ENCODE results near the gene MRAP.
"Not testable (repeated sequence)": the region's sequence is repeated elsewhere in the genome, so short reads cannot be mapped to it uniquely, and the experiment has no call there.

MRAP gene
- total RNA-seq, result 0 reads per million in 2 experiments

DNA sequence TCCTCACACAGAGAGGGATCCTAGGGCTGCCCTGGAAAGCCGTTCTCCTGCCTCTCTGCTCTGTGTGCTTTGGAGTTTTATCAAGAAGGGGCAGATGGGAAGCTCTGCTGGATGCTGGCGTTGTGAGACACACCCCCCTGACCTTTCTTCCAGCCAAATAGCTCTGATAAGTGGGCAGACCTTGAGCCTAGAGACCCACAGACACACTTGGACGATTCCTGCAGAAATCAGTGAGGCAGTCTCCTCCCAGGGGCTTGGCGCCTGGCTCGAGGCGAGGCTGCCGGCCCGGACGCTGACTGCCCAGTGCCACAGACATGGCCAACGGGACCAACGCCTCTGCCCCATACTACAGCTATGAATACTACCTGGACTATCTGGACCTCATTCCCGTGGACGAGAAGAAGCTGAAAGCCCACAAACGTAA is at the start of gene MRAP:
Gene MRAP (plus strand): TSS at position 198 of the 424 bp plus-strand sequence. CDS start 117 bp downstream, at position 315.
- no peak for DNase-seq (ENCODE audit: low read depth)

DNA sequence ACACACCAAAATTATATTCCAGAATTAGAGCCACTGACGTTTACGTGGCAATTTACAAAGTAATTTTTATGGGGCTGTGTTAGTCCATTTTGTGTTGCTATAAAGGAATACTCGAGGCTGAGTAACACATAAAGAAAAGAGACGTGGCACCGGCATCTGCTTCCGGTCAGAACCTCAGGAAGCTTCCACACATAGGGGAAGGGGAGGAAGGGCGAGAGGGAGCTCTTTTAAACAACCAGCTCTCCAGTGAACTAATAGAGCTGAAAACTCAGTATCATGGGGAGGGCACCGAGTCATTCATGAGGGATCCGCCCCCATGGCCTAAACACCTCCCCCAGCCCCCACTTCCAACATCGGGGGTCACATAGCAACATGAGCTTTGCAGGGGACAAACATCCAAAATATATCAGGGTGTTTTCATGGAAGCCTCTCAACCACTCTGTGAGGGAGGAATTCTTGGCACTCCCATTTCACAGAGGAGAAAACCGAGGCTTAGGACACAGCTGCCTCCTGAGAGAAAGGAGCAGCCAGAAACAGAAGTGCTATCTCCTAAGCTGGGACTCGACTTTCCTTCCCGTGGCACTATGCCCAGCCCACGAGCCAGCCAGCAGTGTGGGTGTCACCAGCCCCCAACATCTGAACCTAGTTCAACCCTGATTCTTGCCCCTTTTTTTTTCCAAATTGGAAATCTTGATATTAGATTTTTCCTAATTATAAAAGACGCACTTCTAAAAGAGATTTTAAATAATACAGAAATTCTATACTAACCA is 49.0 kb upstream of the MRAP start:
- no peak for DNase-seq (ENCODE audit: low read depth)

DNA sequence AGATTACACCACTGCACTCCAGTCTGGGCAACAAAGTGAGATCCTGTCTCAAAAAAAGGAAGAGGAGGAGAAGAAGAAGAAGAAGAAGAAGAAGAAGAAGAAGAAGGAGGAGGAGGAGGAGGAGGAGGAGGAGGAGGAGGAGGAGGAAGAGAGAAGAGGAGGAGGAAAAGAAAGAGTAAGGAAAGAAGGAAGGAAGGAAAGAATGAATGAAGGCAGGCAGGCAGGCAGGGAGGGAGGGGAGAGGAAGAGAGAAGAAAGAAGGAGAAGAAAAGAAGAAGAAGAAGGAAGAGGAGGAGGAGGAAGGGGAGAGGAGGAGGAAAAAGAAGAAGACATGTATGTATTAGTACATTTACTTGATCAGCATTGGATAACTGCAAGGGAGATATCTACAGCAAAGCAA is 46.5 kb upstream of the MRAP start:
- DNase-seq (ENCODE audit: low read depth), result no peak

DNA sequence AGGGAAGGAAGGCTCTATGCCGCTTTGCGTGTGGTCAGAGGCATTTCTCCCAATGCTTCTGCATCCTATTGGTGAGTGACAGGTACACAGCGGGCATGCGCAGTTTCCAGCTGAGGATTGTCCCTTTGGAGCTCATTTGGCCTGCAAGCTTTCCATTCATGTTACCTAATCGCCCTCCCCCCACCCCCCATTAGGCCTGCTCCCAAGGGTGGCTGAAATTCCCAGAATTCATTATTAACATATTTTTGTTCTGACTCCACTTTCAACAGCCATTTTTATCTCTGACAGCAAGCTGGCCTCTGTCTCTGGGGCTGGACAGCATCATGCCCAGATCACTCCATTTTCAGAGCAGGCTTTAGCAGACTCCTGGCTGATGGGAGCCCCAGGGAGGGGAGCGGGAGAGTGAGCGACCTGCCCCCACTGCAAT is 45.4 kb upstream of the MRAP start:
- DNase-seq (ENCODE audit: low read depth), result no peak

DNA sequence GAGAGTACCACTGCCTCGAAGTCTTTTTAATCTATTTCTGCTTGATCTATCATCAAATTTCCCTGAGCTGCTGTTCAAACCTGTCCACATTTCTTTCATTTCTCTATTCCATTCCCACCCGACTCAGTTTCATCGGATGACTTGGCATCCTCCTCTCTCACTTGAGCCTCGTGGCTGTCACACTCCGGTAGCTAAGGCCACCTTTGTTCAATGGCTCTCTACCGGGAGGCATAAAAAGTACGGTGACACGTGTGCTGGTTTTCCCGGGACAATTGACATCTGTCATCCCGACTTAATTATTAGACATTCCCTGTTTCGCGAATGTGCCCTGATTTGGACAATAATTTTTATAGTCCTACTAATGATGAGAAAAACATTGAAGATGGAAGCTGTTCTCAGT is 42.4 kb upstream of the MRAP start:
- DNase-seq (ENCODE audit: low read depth), result no peak

DNA sequence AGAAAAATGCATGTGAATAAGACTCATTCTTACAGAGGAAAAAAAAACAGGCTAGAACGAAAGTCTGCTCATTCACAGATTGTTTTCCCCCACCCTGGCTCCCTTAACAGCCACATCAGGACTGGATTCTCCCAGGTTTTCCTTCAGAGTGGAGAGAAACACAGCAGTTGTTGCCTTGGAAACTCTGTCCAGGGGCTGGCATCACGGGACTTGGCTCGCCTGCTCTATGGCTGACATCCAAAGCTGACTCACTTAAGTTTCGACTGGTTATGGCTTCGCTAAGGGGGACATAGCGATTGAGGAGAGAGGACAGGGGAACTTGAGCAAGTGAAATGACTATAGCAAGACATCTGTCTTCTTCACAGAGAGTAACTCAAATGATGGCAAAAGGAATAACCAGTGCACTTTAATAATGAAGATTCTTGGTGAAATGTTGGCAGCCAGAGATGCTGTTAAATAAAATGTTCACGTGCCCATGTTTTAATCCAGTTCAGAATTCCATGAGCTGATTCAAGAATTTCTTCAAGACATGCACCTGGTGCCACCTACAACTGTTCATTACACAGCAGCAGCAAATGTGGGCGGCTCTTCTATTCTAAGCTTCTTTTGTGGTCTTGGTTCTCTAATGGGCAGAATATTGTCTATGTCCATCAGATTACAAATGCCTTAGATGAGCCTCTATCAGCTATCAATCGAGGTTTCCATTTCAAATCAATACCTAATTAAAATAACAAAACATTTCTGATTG is 41.6 kb upstream of the MRAP start:
- no peak for DNase-seq (ENCODE audit: low read depth)

DNA sequence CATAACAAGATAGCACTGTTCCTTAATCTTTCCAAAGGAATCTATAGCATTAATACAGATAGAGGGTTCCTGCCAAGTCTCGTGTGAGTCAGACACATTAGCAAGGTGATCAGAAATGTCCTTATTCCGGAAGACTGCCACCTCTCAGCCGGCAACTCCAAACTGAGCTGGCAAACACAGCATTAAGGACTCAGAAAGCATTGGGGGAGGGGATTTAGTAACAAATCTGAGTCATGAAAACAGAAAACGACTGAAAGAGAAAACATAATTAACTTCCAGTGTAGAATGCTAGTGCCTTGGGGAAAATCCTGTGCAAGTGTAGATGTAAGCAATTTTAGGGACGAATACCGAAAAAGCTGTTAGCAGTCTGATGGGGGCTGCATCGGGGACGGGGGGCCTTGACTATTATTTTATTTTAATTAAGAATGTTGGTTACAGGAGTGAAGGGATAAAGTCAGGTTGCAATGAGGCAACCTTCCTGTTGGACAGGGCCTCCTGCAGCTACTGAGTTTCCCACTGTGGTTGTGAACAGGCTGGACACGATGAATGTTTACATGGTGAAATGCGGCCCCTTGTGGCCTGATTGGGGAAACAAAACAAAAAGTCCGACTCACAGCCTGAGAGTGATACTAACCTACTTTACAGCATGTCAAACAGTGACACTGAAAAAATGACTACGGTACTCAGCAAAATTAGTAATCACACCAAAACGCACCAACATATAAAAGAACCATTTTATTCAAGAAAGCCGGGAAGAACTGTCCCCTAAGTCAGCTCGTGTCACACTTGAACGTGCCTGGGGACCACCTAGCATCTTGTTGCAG is 40.5 kb upstream of the MRAP start:
- DNase-seq (ENCODE audit: low read depth), result no peak

DNA sequence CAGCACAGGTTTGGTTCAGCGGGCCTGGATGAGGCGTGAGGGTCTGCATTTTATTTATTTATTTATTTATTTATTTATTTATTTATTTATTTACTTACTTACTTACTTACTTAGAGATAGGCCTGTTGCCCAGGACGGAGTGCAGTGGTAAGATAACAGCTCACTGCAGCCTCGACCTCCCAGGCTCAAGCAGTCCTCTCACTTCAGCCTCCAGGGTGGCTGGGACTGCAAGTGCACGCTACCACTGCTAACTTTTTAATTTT is 39.9 kb upstream of the MRAP start:
- not testable (repeated sequence) for DNase-seq (ENCODE audit: low read depth)

DNA sequence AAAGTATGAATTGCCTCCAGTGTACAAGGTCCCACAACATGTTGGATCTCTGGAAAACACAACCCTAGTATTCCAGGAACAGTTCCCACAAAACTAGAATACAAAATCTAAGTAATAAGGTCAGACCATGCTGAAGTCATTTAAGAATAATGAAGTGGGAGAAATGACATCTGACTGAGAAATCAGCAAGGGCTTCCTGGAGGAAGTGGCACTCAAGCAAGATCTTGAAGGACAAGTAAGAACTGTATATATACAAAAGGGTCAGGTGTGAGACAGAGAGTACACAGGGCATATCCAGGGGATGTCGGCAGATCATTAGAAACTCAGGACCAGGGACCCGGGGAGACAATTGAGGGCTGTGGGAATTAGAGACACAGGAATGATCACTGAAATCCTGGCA is 38.5 kb upstream of the MRAP start:
- no peak for DNase-seq (ENCODE audit: low read depth)

DNA sequence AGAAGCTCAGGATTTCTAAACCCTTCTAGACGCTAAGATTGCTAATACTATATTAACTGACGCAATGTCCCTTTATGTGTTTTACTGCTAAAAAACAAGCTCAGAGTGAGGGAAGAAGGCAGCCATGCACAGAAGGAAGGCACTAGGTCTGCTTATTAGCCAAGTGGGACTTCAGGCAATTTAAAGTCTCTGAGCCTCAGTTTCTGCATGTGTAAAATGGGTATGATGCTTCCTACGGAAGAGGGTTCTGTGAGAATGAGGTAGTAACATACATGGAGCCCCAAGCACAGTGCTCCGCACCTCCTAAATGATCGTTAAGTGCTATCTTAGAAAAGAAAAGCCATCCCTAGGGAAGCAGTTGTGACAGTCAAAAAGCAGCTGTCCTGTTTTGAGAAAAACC is 36.7 kb upstream of the MRAP start:
- DNase-seq (ENCODE audit: low read depth), result no peak

DNA sequence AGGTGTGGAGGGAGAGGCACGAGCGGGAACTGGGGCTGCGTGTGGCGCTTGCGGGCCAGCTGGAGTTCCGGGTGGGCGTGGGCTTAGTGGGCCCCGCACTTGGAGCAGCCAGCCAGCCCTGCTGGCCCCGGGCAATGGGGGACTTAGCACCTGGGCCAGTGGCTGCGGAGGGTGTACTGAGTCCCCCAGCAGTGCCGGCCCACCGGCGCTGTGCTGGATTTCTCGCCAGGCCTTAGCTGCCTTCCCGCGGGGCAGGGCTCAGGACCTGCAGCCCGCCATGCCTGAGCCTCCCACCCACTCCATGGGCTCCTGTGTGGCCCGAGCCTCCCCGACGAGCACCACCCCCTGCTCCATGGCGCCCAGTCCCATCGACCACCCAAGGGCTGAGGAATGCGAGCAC is 33.3 kb upstream of the MRAP start:
- not testable (repeated sequence) for DNase-seq (ENCODE audit: low read depth)

DNA sequence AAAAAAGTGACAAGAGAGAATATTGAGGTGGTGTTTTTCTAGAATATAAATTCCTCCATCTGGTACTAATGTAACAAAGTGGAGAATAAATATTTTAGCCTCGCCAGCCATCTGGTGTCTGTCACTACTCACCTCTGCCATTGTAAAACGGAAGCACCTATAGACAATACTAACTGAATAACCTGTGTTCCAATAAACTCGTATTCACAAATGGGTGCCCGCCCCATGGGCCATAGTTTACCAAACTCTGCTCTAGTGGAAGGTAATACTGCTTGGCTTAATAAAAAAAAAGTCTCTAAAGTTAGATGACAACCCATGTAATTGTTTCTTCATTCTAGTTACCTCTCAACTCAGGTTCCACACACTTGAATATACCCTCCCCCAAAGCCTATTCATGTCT is 27.9 kb upstream of the MRAP start:
- DNase-seq (ENCODE audit: low read depth), result no peak

DNA sequence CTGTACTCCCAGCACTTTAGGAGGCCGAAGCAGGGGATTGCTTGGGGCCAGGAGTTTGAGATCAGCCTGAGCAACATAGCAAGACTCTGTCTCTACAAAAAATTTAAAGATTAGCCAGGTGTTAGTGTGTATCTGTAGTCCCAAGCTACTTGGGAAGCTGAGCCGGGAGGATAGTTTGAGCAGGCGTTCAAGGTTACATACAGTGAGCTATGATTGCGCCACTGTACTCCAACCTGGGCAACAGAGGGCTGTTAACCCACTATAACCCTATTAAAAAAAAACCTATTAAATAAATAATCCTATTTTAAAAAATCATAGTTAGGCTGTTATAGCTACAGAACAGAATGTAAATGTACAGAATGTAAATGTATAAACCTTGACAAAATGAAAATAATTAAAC is 22.0 kb upstream of the MRAP start:
- no peak for DNase-seq (ENCODE audit: low read depth)

DNA sequence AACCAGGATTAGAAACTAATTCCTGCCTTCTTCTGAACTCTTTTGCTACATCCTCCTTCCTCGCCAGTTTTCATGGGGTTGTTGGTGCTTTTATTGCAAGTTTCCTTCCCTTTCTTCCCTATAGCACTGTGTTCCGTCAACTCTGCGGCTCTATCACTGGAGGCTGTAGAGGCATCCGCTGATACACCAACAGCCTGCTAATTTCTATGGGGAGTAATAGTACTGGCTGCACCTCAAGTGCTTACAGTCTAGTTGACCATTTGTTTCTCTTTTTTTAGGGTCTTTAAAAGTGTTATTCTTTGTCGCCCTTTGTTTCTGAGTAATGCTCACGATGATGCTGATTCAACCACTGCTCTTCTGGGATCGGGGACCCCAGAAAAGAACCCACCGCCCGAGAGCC is 20.6 kb upstream of the MRAP start:
- DNase-seq (ENCODE audit: low read depth), result no peak

DNA sequence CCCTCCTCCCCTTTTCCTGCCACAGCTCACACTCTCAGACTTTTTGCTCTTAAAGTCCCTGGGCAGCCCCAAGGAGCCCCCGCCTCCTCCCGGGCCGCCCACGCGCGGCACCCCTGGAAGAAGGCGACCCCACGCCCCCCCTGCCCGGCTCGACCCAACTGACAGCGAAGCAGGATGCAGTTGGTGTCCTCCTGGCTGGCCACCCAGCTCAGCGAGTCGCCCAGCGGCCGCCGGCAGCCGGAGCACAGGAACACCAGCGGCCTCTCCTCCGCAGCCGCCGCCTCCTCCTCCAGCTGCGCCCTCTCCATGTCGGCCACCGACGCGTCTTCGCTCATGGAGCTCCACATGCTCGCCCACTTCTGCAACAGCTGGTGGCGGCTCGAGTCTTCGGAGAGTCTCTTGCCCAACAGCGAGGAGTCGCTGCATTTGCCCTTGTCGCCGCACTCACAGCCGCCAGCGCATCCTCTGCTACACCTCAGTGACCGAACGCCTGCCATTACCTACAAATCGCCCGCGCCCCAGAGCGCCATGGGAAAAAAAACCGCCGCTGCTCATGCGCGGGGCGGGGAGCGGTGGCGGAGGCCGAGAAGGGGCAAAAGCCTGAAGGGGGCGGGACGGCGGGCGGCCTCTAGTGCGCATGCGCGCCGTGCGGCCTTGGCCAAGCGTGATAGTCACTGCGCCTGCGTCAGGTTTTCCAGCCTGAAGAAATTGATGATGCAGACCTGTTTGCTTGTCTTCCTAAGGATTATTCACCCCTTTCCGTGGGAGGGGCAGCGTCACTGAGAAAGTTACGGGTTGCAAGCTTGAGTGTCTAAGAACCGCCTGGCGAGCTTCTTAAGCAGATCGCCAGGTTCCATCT is 19.9 kb upstream of the MRAP start, which contains the start of gene MIS18A:
Gene MIS18A (minus strand): TSS at position 532 of the 859 bp plus-strand sequence. CDS start 35 bp downstream, at position 497.
- peak; percentile 94 for DNase-seq (ENCODE audit: low read depth)

DNA sequence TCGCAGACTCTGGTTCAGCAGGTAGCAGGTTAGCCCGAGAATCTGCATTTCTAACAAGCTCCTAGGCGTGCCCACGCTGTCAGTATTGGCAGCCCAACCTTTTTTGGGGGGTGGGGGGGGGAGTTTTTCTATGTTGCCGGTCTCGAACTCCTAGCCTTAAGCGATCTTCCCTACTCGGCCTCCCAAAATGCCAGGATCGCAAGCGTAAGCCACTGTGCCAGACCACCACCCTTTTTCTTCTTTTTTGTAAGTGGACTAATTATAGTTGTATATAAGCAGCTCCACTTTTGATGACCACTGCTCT is 19.3 kb upstream of the MRAP start:
- DNase-seq (ENCODE audit: low read depth), result no peak

DNA sequence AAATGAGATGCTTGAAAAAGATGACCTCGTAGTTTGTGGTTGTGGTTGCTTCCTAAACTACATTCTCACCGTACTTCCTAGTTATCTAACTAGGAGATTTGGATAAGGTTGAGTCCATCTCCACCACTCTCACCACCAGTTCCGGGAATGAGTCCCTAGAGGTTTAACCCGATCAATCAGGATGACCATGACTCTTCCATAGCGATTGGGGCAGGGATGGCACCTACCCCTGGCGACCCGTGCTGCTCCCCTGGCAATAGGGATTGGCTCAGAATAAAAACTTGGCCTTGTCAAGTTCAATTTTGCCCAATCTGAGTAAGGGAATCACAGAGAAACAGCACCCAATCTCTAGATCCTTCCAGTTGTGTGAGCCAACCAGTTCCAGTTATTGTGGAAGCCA is 17.1 kb upstream of the MRAP start:
- DNase-seq (ENCODE audit: low read depth), result no peak

DNA sequence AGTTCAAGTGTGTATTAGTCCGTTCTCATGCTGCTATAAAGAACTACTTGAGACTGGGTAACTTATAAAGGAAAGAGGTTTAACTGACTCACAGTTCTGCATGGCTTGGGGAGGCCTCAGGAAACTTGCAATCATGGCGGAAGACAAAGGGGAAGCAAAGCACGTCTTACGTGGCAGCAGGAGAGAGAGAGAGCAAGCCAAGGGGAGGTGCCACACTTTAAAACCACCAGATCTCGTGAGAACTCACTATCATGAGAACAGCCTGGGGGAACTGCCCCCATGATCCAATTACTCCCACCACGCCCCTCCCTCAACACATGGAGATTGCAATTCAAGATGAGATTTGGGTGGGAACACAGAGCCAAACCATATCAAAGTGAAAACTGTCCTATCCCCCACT is 15.7 kb upstream of the MRAP start:
- DNase-seq (ENCODE audit: low read depth), result no peak

DNA sequence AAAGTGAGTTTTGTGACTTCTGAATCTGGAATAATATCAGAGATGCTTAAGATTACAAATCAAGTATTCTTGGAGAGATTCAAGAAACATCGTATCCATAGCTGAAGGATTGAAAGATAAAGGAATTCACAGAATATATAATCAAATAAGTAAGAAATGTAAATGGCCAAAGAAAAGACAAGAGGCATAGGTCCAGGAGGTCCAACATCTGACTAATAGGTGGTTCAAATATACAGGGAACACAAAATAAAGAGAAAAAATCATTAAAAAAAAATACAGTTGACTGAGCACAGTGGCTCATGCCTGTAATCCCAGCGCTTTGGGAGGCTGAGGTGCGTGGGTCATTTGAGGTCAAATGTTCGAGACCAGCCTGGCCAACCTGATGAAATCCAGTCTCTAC is 13.2 kb upstream of the MRAP start:
- no peak for DNase-seq (ENCODE audit: low read depth)

DNA sequence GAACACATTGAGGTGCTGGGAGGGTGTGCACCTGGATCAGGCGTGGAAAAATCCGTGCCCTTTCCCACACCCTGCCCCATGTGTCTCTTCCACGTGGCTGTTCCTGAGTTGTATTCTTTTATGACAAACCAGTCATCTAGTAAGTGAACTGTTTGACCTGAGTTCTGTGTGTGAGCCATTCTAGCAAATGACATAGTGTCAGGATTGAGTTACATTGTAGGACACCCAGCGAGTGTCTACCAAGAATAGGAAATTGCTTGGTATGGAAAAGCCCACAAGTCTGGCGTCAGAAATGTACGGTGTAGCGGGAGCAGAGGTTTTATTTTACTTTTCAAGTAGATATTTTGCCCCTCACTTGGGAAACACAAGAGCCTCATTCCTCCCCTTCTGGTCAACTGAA is 1.2 kb upstream of the MRAP start:
- DNase-seq (ENCODE audit: low read depth), result no peak

DNA sequence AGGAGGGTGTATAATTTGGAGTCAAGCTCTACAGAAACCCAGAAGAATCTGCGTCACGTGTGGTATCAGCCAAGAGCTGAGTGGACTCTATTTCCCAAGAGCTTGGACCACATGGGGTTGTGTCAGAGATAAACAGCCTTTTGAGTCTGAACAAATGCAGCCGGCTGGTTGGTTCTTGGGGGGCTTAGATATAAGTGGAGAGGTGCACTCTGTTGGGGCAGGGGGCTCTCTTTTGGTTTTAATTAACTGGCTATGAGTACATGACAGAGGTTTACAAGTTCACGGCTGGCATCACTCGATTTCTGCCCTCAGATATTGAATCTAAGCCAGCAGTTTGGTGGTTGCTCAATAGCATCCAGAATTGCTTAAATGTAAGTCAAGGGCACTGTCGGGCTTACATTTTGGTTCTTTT is 501 bp upstream of the MRAP start:
- no peak for DNase-seq (ENCODE audit: low read depth)

DNA sequence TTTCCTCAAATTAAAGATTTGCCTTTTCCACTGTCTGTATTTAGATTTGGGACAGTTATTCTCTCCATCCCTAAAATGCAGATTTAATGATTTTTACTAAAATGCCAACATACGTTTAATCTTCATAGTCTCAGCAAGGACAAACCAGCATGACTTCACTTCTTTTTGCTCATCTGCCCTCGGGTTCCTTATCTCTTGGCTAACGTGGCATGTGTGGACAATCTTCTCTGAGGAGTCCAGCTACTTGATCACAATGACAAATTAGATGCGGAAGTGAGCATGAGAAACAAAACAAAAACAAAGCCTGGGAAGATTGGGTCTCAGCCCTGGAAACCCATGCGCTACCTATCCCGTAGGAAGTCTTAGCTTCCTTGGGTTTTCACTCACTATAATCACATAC is 1.0 kb downstream of the MRAP start:
- DNase-seq (ENCODE audit: low read depth), result no peak
